HepG2 (cell line): ENCODE measurements around the gene NPBWR2. TPM values are rescaled to one million over a fixed set of nuclear protein-coding genes. Genes with fewer than 3 reads are reported as not detected.
A peak's percentile ranks its signal among the peaks of the same experiment; 100 is the strongest.

ENCODE experiments used
- DBP ChIP-seq: sonication (generic); formaldehyde crosslinking; IDR thresholded peaks from 2 replicates; pipeline ENCODE4 v1.4.0; 2020; ENCODE audit warnings: missing genetic modification reagents; ENCODE audit errors: not compliant biosample characterization
- GTF2F1 ChIP-seq: fragments of 150-350 bp; IDR thresholded peaks from 2 replicates; pipeline ENCODE4 v1.6.1; 2014; ENCODE audit warnings: low read length
- IRX3 ChIP-seq: sonication (generic); formaldehyde crosslinking; IDR thresholded peaks from 2 replicates; pipeline ENCODE4 v1.8.1; 2023; ENCODE audit warnings: mild to moderate bottlenecking, low read depth, missing genetic modification reagents, borderline replicate concordance
- MAZ ChIP-seq, 2 experiments: sonication (generic) in 1 of 2; formaldehyde crosslinking in 1 of 2; IDR thresholded peaks; 2 replicates each; pipeline versions ENCODE4 v1.5.0 to v1.6.1; 2012 to 2020; ENCODE audit warnings: low read depth in 2 of 2, mild to moderate bottlenecking in 2 of 2, borderline replicate concordance in 1 of 2, improper control_type of control experiment in 1 of 2, low read length in 1 of 2, missing genetic modification reagents in 1 of 2, moderate library complexity in 1 of 2
- NR2F2 ChIP-seq: IDR thresholded peaks from 2 replicates; pipeline ENCODE4 v1.6.1; 2012; ENCODE audit warnings: low read depth, inconsistent platforms, borderline replicate concordance
- PHF20 ChIP-seq: sonication (generic); formaldehyde crosslinking; IDR thresholded peaks from 2 replicates; pipeline ENCODE4 v1.5.0; 2020; ENCODE audit warnings: mild to moderate bottlenecking, missing genetic modification reagents
- RFX5 ChIP-seq: IDR thresholded peaks from 2 replicates; pipeline ENCODE4 v1.6.1; 2011; ENCODE audit warnings: low read depth, low read length, improper control_type of control experiment
- THAP11 ChIP-seq: IDR thresholded peaks from 2 replicates; pipeline ENCODE4 v1.6.1; 2016; ENCODE audit warnings: missing biosample characterization, missing genetic modification reagents
- TIGD3 ChIP-seq: sonication (generic); formaldehyde crosslinking; IDR thresholded peaks from 2 replicates; pipeline ENCODE4 v1.5.1; 2020; ENCODE audit warnings: mild to moderate bottlenecking, missing genetic modification reagents, borderline replicate concordance
- ZBTB20 ChIP-seq: sonication (generic); formaldehyde crosslinking; IDR thresholded peaks from 2 replicates; pipeline ENCODE4 v1.8.1; 2023; ENCODE audit warnings: missing genetic modification reagents, low read depth, mild to moderate bottlenecking, borderline replicate concordance
- ZBTB38 ChIP-seq: sonication (generic); formaldehyde crosslinking; IDR thresholded peaks from 2 replicates; pipeline ENCODE4 v1.5.1; 2020; ENCODE audit warnings: mild to moderate bottlenecking, missing genetic modification reagents
- ZFP36 ChIP-seq: fragments of 150-350 bp; IDR thresholded peaks from 2 replicates; pipeline ENCODE4 v1.6.1; 2018; ENCODE audit warnings: borderline replicate concordance, low read length, low read depth; ENCODE audit not compliant: partially characterized antibody
- ZMAT3 ChIP-seq: sonication (generic); formaldehyde crosslinking; conservative IDR thresholded peaks from 2 replicates; pipeline ENCODE4 v1.7.0; 2021; ENCODE audit warnings: missing genetic modification reagents
- ZMYM4 ChIP-seq: sonication (generic); formaldehyde crosslinking; IDR thresholded peaks from 2 replicates; pipeline ENCODE4 v1.8.1; 2023; ENCODE audit warnings: mild to moderate bottlenecking, missing genetic modification reagents
- ZNF329 ChIP-seq: sonication (generic); formaldehyde crosslinking; IDR thresholded peaks from 2 replicates; pipeline ENCODE4 v1.9.0; 2021; ENCODE audit warnings: low read depth, mild to moderate bottlenecking, missing genetic modification reagents
- ZNF720 ChIP-seq: sonication (generic); formaldehyde crosslinking; IDR thresholded peaks from 2 replicates; pipeline ENCODE4 v1.4.0; 2020; ENCODE audit warnings: missing genetic modification reagents
- ZNF749 ChIP-seq: sonication (generic); formaldehyde crosslinking; IDR thresholded peaks from 2 replicates; pipeline ENCODE4 v1.8.0; 2022; ENCODE audit warnings: mild to moderate bottlenecking, missing genetic modification reagents, moderate library complexity, borderline replicate concordance
- polyA plus RNA-seq, 8 experiments: library from polyadenylated mRNA; depleted of rRNA in 3 of 8; stranded (reverse) in 7 of 8; unstranded in 1 of 8; fragments of >200 nt; fragmentation: Illumina TruSeq in 4 of 8; extraction: Trizol in 4 of 8; gene quantifications; 2 replicates each; pipeline versions ENCODE4 v1.2.1 to v1.2.3, GENCODE V29; 2011 to 2016; ENCODE audit warnings: low read depth in 4 of 8, missing spikeins in 1 of 8, mixed read lengths in 1 of 8; ENCODE audit not compliant: insufficient read depth in 1 of 8
- total RNA-seq, 5 experiments: library from RNA; depleted of rRNA; stranded (reverse); fragments of >200 nt; fragmentation: Illumina TruSeq; extraction: Trizol; gene quantifications; 2 replicates each; pipeline ENCODE4 v1.2.3, GENCODE V29; 2016; ENCODE audit warnings: low read depth in 1 of 5
- TF ChIP-seq, protein P1 (sequence below), 2 experiments: IDR thresholded peaks; 2 replicates each; pipeline ENCODE4 v1.6.1; 2011 to 2012; ENCODE audit warnings: low read length in 2 of 2, borderline replicate concordance in 1 of 2, low read depth in 1 of 2, mild to moderate bottlenecking in 1 of 2, moderate library complexity in 1 of 2
- TF ChIP-seq, protein P2 (sequence below): sonication (generic); formaldehyde crosslinking; IDR thresholded peaks from 2 replicates; pipeline ENCODE4 v1.8.0; 2022; ENCODE audit warnings: missing genetic modification reagents, mild to moderate bottlenecking, inconsistent platforms, borderline replicate concordance

NPBWR2 gene
- total and polyA plus RNA-seq, 2 of the 13 experiments (the other 11 are each of a cell fraction or from before 2014, with no cell fraction given) = not detected

- TF ChIP-seq, protein P1, sequence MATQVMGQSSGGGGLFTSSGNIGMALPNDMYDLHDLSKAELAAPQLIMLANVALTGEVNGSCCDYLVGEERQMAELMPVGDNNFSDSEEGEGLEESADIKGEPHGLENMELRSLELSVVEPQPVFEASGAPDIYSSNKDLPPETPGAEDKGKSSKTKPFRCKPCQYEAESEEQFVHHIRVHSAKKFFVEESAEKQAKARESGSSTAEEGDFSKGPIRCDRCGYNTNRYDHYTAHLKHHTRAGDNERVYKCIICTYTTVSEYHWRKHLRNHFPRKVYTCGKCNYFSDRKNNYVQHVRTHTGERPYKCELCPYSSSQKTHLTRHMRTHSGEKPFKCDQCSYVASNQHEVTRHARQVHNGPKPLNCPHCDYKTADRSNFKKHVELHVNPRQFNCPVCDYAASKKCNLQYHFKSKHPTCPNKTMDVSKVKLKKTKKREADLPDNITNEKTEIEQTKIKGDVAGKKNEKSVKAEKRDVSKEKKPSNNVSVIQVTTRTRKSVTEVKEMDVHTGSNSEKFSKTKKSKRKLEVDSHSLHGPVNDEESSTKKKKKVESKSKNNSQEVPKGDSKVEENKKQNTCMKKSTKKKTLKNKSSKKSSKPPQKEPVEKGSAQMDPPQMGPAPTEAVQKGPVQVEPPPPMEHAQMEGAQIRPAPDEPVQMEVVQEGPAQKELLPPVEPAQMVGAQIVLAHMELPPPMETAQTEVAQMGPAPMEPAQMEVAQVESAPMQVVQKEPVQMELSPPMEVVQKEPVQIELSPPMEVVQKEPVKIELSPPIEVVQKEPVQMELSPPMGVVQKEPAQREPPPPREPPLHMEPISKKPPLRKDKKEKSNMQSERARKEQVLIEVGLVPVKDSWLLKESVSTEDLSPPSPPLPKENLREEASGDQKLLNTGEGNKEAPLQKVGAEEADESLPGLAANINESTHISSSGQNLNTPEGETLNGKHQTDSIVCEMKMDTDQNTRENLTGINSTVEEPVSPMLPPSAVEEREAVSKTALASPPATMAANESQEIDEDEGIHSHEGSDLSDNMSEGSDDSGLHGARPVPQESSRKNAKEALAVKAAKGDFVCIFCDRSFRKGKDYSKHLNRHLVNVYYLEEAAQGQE (IDR thresholded peaks at IDR 0.05; ENCODE audit: borderline replicate concordance in 1 of 2, low read depth in 1 of 2, low read length in 2 of 2) = no peak
- TF ChIP-seq THAP11 (CRISPR knock-in tag) (0 out of 2 replicates have a peak, but pooled peaks have one; percentile 30), ZMAT3 (CRISPR knock-in tag) (no peak; the same call in 1 of the 2 replicates), ZFP36 (no peak), PHF20 (CRISPR knock-in tag) (no peak), ZMYM4 (CRISPR knock-in tag) (no peak), NR2F2 (no peak), ZNF329 (no peak), IRX3 (CRISPR knock-in tag) (no peak), ZBTB20 (CRISPR knock-in tag) (no peak), GTF2F1 (no peak), TIGD3 (no peak), ZNF749 (CRISPR knock-in tag) (no peak; the same call in 1 of the 2 replicates), MAZ (IDR thresholded peaks at IDR 0.05; ENCODE audit: borderline replicate concordance, low read depth, low read length) (peak; percentile 10; the same call in 1 of the 2 replicates), MAZ (CRISPR knock-in tag; IDR thresholded peaks at IDR 0.05; ENCODE audit: low read depth) (no peak), RFX5 (no peak), DBP (CRISPR knock-in tag) (no peak), ZBTB38 (no peak), ZNF720 (CRISPR knock-in tag) (no peak)
- TF ChIP-seq, protein P2, sequence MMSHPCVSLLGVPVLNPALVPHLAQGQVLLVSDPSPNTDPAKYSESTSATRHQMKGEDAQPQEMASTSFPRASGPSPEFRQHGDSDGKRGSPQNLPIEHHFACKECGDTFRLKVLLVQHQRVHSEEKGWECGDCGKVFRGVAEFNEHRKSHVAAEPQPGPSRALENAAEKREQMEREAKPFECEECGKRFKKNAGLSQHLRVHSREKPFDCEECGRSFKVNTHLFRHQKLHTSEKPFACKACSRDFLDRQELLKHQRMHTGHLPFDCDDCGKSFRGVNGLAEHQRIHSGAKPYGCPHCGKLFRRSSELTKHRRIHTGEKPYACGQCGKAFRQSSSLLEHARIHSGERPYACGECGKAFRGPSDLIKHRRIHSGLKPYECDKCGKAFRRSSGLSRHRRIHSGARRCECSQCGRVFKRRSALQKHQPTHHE (CRISPR knock-in tag) = no peak
Observed at GRCh38 chr20:64056639-64056888, 50.8 kb downstream of the NPBWR2 start (continued).
